B cell (primary cell): ENCODE data around the gene SALL2. TPM values are rescaled to one million over a fixed set of nuclear protein-coding genes. Genes with fewer than 3 reads are reported as not detected.

ENCODE experiments used
- ATAC-seq: fragments of 200-7000 bp; cut with Tn5 transposase; one replicate; pipeline ENCODE4 v1.10.0; 2021; ENCODE audit warnings: low read depth, mild to moderate bottlenecking, moderate number of reproducible peaks, moderate library complexity
- CTCF ChIA-PET: fragments of 350-600 bp; sonication (Branson Sonifier 250); formaldehyde crosslinking; loops from one replicate; lab custom pipeline; 2021; ENCODE audit warnings: antibody characterized with exemption, inconsistent platforms; lab: Charles Lee
- POLR2A ChIA-PET: fragments of 350-600 bp; sonication (Branson Sonifier 250); formaldehyde crosslinking; loops from one replicate; lab custom pipeline; 2021; ENCODE audit warnings: antibody characterized with exemption; lab: Charles Lee
- DNase-seq: peaks from one replicate; pipeline ENCODE4 v3.0.0; 2013
- H2AFZ ChIP-seq: 2 replicates; pipeline ENCODE4 v1.6.1; 2012; ENCODE audit warnings: mild to moderate bottlenecking, low read depth, low read length; ENCODE audit not compliant: insufficient read depth, poor library complexity, severe bottlenecking
- H3K27ac ChIP-seq, 2 donors: 1 replicate in 1 of 2; 2 replicates in 1 of 2; pipeline ENCODE4 v1.5.1; 2012 to 2013; ENCODE audit warnings: low read length in 2 of 2, mild to moderate bottlenecking in 2 of 2, moderate library complexity in 1 of 2
- H3K27me3 ChIP-seq, 4 experiments: fragments of 200-600 bp in 1 of 4; sonication (generic) in 1 of 4; replicated peaks in 1 of 4; 1 replicate in 2 of 4; 2 replicates in 2 of 4; pipeline versions ENCODE4 v1.6.1 to v1.7.0; 2013 to 2016; ENCODE audit warnings: low read length in 3 of 4, mild to moderate bottlenecking in 2 of 4, mixed read lengths in 1 of 4, moderate library complexity in 1 of 4; ENCODE audit not compliant: insufficient read depth in 4 of 4, control insufficient read depth in 3 of 4; ENCODE audit errors: control extremely low read depth in 1 of 4
- H3K36me3 ChIP-seq, 2 experiments: replicated peaks in 1 of 2; 1 replicate in 1 of 2; 2 replicates in 1 of 2; pipeline versions ENCODE4 v1.6.1 to v1.7.1; 2013; ENCODE audit warnings: low read length in 1 of 2; ENCODE audit not compliant: insufficient read depth in 2 of 2, control insufficient read depth in 1 of 2; ENCODE audit errors: control extremely low read depth in 1 of 2, extremely low read depth in 1 of 2
- H3K4me1 ChIP-seq, 2 donors: fragments of 200-600 bp in 1 of 2; sonication (generic) in 1 of 2; 1 replicate in 1 of 2; 2 replicates in 1 of 2; pipeline versions ENCODE4 v1.5.1 to v1.6.1; 2013 to 2017; ENCODE audit warnings: low read length in 2 of 2; ENCODE audit not compliant: control insufficient read depth in 2 of 2, insufficient read depth in 2 of 2
- H3K4me2 ChIP-seq: replicated peaks from 2 replicates; pipeline ENCODE3; 2012; ENCODE audit warnings: mild to moderate bottlenecking, low read depth, low read length; ENCODE audit not compliant: poor library complexity, severe bottlenecking
- H3K4me3 ChIP-seq, 5 experiments: fragments of 200-600 bp in 1 of 5; sonication (generic) in 1 of 5; 1 replicate in 3 of 5; 2 replicates in 2 of 5; pipeline versions ENCODE4 v1.5.1 to v1.7.0; 2011 to 2016; ENCODE audit warnings: low read length in 4 of 5, mild to moderate bottlenecking in 4 of 5, low read depth in 2 of 5, control low read depth in 1 of 5, moderate library complexity in 1 of 5; ENCODE audit not compliant: insufficient read depth in 1 of 5; ENCODE audit errors: control extremely low read depth in 1 of 5, extremely low read depth in 1 of 5
- H3K79me2 ChIP-seq: fragments of 200-600 bp; sonication (generic); one replicate; pipeline ENCODE4 v1.6.0; 2016; ENCODE audit warnings: low read length; ENCODE audit not compliant: control insufficient read depth, insufficient read depth
- H3K9ac ChIP-seq: fragments of 200-600 bp; sonication (generic); 2 replicates; pipeline ENCODE4 v1.6.1; 2017; ENCODE audit warnings: mild to moderate bottlenecking, low read length, moderate library complexity
- H3K9me3 ChIP-seq, 3 donors: one replicate each; pipeline versions ENCODE4 v1.6.1 to v1.7.1; 2013; ENCODE audit warnings: low read length in 2 of 3; ENCODE audit not compliant: control insufficient read depth in 2 of 3, insufficient read depth in 1 of 3; ENCODE audit errors: control extremely low read depth in 1 of 3
- H4K20me1 ChIP-seq: 2 replicates; pipeline ENCODE4 v1.6.0; 2012; ENCODE audit warnings: mild to moderate bottlenecking, low read length; ENCODE audit not compliant: insufficient read depth, control insufficient read depth, poor library complexity, severe bottlenecking
- H3K27ac Mint-ChIP-seq: one replicate; pipeline ENCODE4 v1.8.0; 2021; ENCODE audit warnings: mixed read lengths
- H3K27me3 Mint-ChIP-seq: one replicate; pipeline ENCODE4 v1.8.0; 2021; ENCODE audit warnings: mixed read lengths
- H3K4me1 Mint-ChIP-seq: one replicate; pipeline ENCODE4 v1.8.0; 2021; ENCODE audit warnings: mixed read lengths
- H3K4me3 Mint-ChIP-seq: one replicate; pipeline ENCODE4 v1.8.0; 2021; ENCODE audit warnings: mixed read lengths
- H3K9me3 Mint-ChIP-seq: one replicate; pipeline ENCODE4 v1.8.0; 2022; ENCODE audit warnings: mixed read lengths; ENCODE audit not compliant: insufficient read depth
- CTCF ChIP-seq: fragments of 200-600 bp; IDR thresholded peaks from one replicate; pipeline ENCODE4 v1.8.0; 2022; ENCODE audit warnings: antibody characterized with exemption, mild to moderate bottlenecking
- EZH2 ChIP-seq: IDR thresholded peaks from 2 replicates; pipeline ENCODE4 v1.6.1; 2012; ENCODE audit warnings: borderline replicate concordance, low read depth, mild to moderate bottlenecking, moderate library complexity, low read length; ENCODE audit not compliant: insufficient read depth, poor library complexity, severe bottlenecking
- WGBS: methylation state at CpG from one replicate; pipeline ENCODE4 v1.1.5; 2013; ENCODE audit warnings: missing lambda C conversion rate; ENCODE audit not compliant: insufficient coverage; 5-methylcytosine and 5-hydroxymethylcytosine counted together
- intact Hi-C: fragments of 100-400 bp; cut with micrococcal nuclease; formaldehyde crosslinking; loops from one replicate; pipeline ENCODE4 v1.10.0; 2022
- polyA plus RNA-seq: library from polyadenylated mRNA; depleted of rRNA; stranded (reverse); fragments of >200 nt; gene quantifications from 2 replicates; pipeline ENCODE4 v1.2.3, GENCODE V29; 2012
- total RNA-seq, 2 donors: library from RNA; stranded (reverse); fragments of 120-200 nt in 1 of 2; gene quantifications; 1 replicate in 1 of 2; 2 replicates in 1 of 2; pipeline versions ENCODE4 v1.2.3 to v1.2.4, GENCODE V29; 2013 to 2022

The SALL2 gene
- total and polyA plus RNA-seq, 2 donors (not counting 1 experiment from before 2014, with no cell fraction given): 0.39 to 2.5 TPM

- H3K9me3 Mint-ChIP-seq: no peaks in the 10 kb centered on the region
- H3K4me1 ChIP-seq: no peaks in the 10 kb centered on the region
- CTCF ChIA-PET: no interaction called here
Measured at GRCh38 chr14:21518725-21519124, 7.4 kb downstream of the SALL2 start.

GRCh38 chr14:21514341-21514740 lies 11.8 kb downstream of the SALL2 start:
- Histone ChIP-seq H3K9ac (no peak overlapping the region), H3K4me3 (no peak overlapping the region), H3K27me3 (no peaks in the 10 kb centered on the region), H3K36me3 (no peaks in the 10 kb centered on the region), H3K27ac (no peak overlapping the region), H4K20me1 (no peaks in the 10 kb centered on the region), H2AFZ (peak overlapping the region; percentile 42), H3K9me3 (no peaks in the 10 kb centered on the region), H3K4me2 (no peak overlapping the region), H3K4me1 (peaks cover 13 to 20% of the 10 kb centered on the region in 2 donors), H3K79me2 (peaks cover 25% of the 10 kb centered on the region)
- Mint-ChIP-seq H3K27me3 (peaks cover 14% of the 10 kb centered on the region), H3K4me3 (no peak overlapping the region), H3K9me3 (no peaks in the 10 kb centered on the region), H3K27ac (no peak overlapping the region), H3K4me1 (peaks cover 23% of the 10 kb centered on the region)
- 92% methylated on average over 1 of the region's 1 CpG for WGBS
- ATAC-seq (no peak), DNase-seq (no peak)
- intact Hi-C loops: no loop called here
- TF ChIP-seq EZH2 (no peak), CTCF (no peak)
- CTCF ChIA-PET: interaction anchor here (2.7 kb wide), 1 partner anchor 16 kb away, joined by 9 read pairs; no protein-coding TSS in a partner anchor
- POLR2A ChIA-PET: no interaction called here

More at GRCh38 chr14:21518725-21519124, 7.4 kb downstream of the SALL2 start:
- H3K4me3 ChIP-seq: no peak overlapping the region
- 100% methylated on average over 2 of the region's 2 CpGs for WGBS
- Mint-ChIP-seq H3K27ac (no peak overlapping the region), H3K27me3 (peaks cover 33% of the 10 kb centered on the region), H3K4me1 (no peaks in the 10 kb centered on the region), H3K4me3 (no peak overlapping the region)
- H3K4me2 ChIP-seq: no peak overlapping the region
- TF ChIP-seq CTCF (no peak), EZH2 (no peak)
- H3K36me3 ChIP-seq: no peaks in the 10 kb centered on the region
- H3K9me3 ChIP-seq: no peaks in the 10 kb centered on the region
- POLR2A ChIA-PET: no interaction called here
- no peaks in the 10 kb centered on the region for H3K79me2 ChIP-seq
- H2AFZ ChIP-seq: no peak overlapping the region
- no peak overlapping the region for H3K27ac ChIP-seq
- no peaks in the 10 kb centered on the region for H3K27me3 ChIP-seq
- DNase-seq (no peak), ATAC-seq (no peak)
- no peak overlapping the region for H3K9ac ChIP-seq
- intact Hi-C loops: no loop called here
- H4K20me1 ChIP-seq: no peaks in the 10 kb centered on the region
